HepG2 (cell line): Measurements from ENCODE around the gene GRM8. TPM values are rescaled to one million over a fixed set of nuclear protein-coding genes. Genes with fewer than 3 reads are reported as not detected.

ENCODE experiments used
- ATAC-seq: fragments of 200-7000 bp; cut with Tn5 transposase; 3 replicates; pipeline ENCODE4 v1.9.1; 2020; ENCODE audit warnings: mild to moderate bottlenecking, moderate library complexity
- BruUV-seq: library from RNA; stranded (reverse); fragments of 400-500 nt; replicated peaks from 2 replicates; lab custom pipeline; 2021; lab: Mats Ljungman, UMichigan
- CTCF ChIA-PET: fragments of 300-600 bp; formaldehyde crosslinking; extraction: SDS; loops from one replicate; lab custom pipeline; 2021; ENCODE audit warnings: low total read pairs, inconsistent platforms, low intra/inter-chr PET ratio; lab: Yijun Ruan, JAX
- POLR2A ChIA-PET: fragments of 350-600 bp; sonication (Branson Sonifier 250); formaldehyde crosslinking; loops from one replicate; lab custom pipeline; 2020; ENCODE audit warnings: antibody characterized with exemption, inconsistent platforms; lab: Yijun Ruan, JAX
- DNase-seq: peaks from one replicate; pipeline ENCODE4 v3.0.0-alpha.2; 2015; ENCODE audit warnings: low spot score
- FAIRE-seq: peaks from 3 replicates; lab custom pipeline; 2011; peaks lifted over from hg19 to GRCh38; lab: Jason Lieb, UNC
- H2AFZ ChIP-seq: one replicate; pipeline ENCODE4 v1.6.1; 2011; ENCODE audit warnings: low read length, inconsistent platforms
- H3K27ac ChIP-seq: fragments of 300-600 bp; 3 replicates; pipeline ENCODE4 v1.8.0; 2011; ENCODE audit warnings: mixed run types, mild to moderate bottlenecking, mixed read lengths, low read length, inconsistent platforms; ENCODE audit not compliant: insufficient read depth; ENCODE audit errors: extremely low read length
- H3K27me3 ChIP-seq, 2 experiments: fragments of 200-600 bp in 1 of 2; 2 replicates in 1 of 2; 3 replicates in 1 of 2; pipeline versions ENCODE4 v1.6.0 to v1.8.0; 2011; ENCODE audit warnings: low read length in 2 of 2, mild to moderate bottlenecking in 2 of 2, moderate library complexity in 2 of 2, inconsistent platforms in 1 of 2; ENCODE audit not compliant: insufficient read depth in 2 of 2, control insufficient read depth in 1 of 2
- H3K36me3 ChIP-seq, 2 experiments: fragments of 200-600 bp in 1 of 2; replicated peaks in 1 of 2; 2 replicates in 1 of 2; 3 replicates in 1 of 2; pipeline versions ENCODE4 v1.5.1 to v1.8.0; 2011; ENCODE audit warnings: low read length in 2 of 2, inconsistent platforms in 1 of 2; ENCODE audit not compliant: insufficient read depth in 2 of 2, control insufficient read depth in 1 of 2
- H3K4me1 ChIP-seq: 2 replicates; pipeline ENCODE4 v1.5.1; 2012; ENCODE audit warnings: low read length, inconsistent platforms; ENCODE audit not compliant: insufficient read depth
- H3K4me2 ChIP-seq: 2 replicates; pipeline ENCODE4 v1.6.0; 2011; ENCODE audit warnings: low read depth, low read length, inconsistent platforms
- H3K4me3 ChIP-seq, 3 experiments: fragments of 200-600 bp in 1 of 3; sonication (generic), shearing (Covaris generic) in 1 of 3; replicated peaks in 1 of 3; 2 replicates each; pipeline ENCODE4 v1.5.1; 2011 to 2016; ENCODE audit warnings: low read length in 3 of 3, inconsistent platforms in 2 of 3, low read depth in 2 of 3, mild to moderate bottlenecking in 2 of 3, control low read depth in 1 of 3, mixed read lengths in 1 of 3; ENCODE audit not compliant: insufficient read depth in 1 of 3
- H3K79me2 ChIP-seq: one replicate; pipeline ENCODE4 v1.6.1; 2011; ENCODE audit warnings: low read length, inconsistent platforms; ENCODE audit not compliant: insufficient read depth
- H3K9ac ChIP-seq: 2 replicates; pipeline ENCODE4 v1.6.0; 2011; ENCODE audit warnings: mild to moderate bottlenecking, low read depth, low read length, inconsistent platforms; ENCODE audit not compliant: insufficient read depth
- H3K9me3 ChIP-seq: 2 replicates; pipeline ENCODE4 v1.5.1; 2012; ENCODE audit warnings: mild to moderate bottlenecking, low read length
- H4K20me1 ChIP-seq: 2 replicates; pipeline ENCODE4 v1.6.0; 2011; ENCODE audit warnings: inconsistent platforms, mild to moderate bottlenecking, low read length, moderate library complexity; ENCODE audit not compliant: insufficient read depth
- ASH2L ChIP-seq: fragments of 300-600, 200-600 bp; sonication (generic); IDR thresholded peaks from 2 replicates; pipeline ENCODE4 v1.7.0; 2017; ENCODE audit warnings: low read depth, mild to moderate bottlenecking, moderate library complexity, mixed read lengths, low read length; ENCODE audit not compliant: insufficient read length
- CHD4 ChIP-seq: fragments of 200-600 bp; sonication (generic); IDR thresholded peaks from 2 replicates; pipeline ENCODE4 v1.7.0; 2017; ENCODE audit warnings: mild to moderate bottlenecking, low read length, borderline replicate concordance
- GFI1 ChIP-seq: sonication (generic); formaldehyde crosslinking; IDR thresholded peaks from 2 replicates; pipeline ENCODE4 v1.5.0; 2020; ENCODE audit warnings: missing genetic modification reagents, mild to moderate bottlenecking, borderline replicate concordance
- GZF1 ChIP-seq: sonication (generic); formaldehyde crosslinking; IDR thresholded peaks from 2 replicates; pipeline ENCODE4 v1.5.1; 2020; ENCODE audit warnings: mild to moderate bottlenecking, missing genetic modification reagents
- KAT8 ChIP-seq: IDR thresholded peaks from 2 replicates; pipeline ENCODE4 v1.6.1; 2016; ENCODE audit warnings: missing genetic modification reagents, missing compliant biosample characterization
- KLF6 ChIP-seq: IDR thresholded peaks from 2 replicates; pipeline ENCODE4 v1.8.0; 2016; ENCODE audit warnings: missing biosample characterization, missing genetic modification reagents
- MEIS2 ChIP-seq: sonication (generic); formaldehyde crosslinking; IDR thresholded peaks from 2 replicates; pipeline ENCODE4 v1.9.0; 2021; ENCODE audit warnings: mild to moderate bottlenecking, missing genetic modification reagents
- NRL ChIP-seq: sonication (generic); formaldehyde crosslinking; IDR thresholded peaks from 2 replicates; pipeline ENCODE4 v1.5.0; 2020; ENCODE audit warnings: missing genetic modification reagents, mild to moderate bottlenecking, moderate library complexity, borderline replicate concordance
- SCMH1 ChIP-seq: sonication (generic); formaldehyde crosslinking; IDR thresholded peaks from 2 replicates; pipeline ENCODE4 v1.9.0; 2021; ENCODE audit warnings: missing genetic modification reagents, mild to moderate bottlenecking, borderline replicate concordance
- SMARCE1 ChIP-seq: fragments of 450-650 bp; IDR thresholded peaks from 2 replicates; pipeline ENCODE4 v1.6.1; 2017; ENCODE audit warnings: borderline replicate concordance
- SRSF1 ChIP-seq: fragments of 200-400 bp; formaldehyde crosslinking; optimal IDR thresholded peaks from 2 replicates; pipeline ENCODE3; 2017; ENCODE audit warnings: mild to moderate bottlenecking, low read depth, low read length, moderate library complexity
- ZNF143 ChIP-seq: sonication (generic); formaldehyde crosslinking; IDR thresholded peaks from 2 replicates; pipeline ENCODE4 v1.4.0; 2020; ENCODE audit warnings: missing genetic modification reagents
- ZNF678 ChIP-seq: sonication (generic); formaldehyde crosslinking; IDR thresholded peaks from 2 replicates; pipeline ENCODE4 v1.4.0; 2020; ENCODE audit warnings: mild to moderate bottlenecking, missing genetic modification reagents
- ZNF720 ChIP-seq: sonication (generic); formaldehyde crosslinking; IDR thresholded peaks from 2 replicates; pipeline ENCODE4 v1.4.0; 2020; ENCODE audit warnings: missing genetic modification reagents
- ZSCAN31 ChIP-seq: sonication (generic); formaldehyde crosslinking; IDR thresholded peaks from 2 replicates; pipeline ENCODE4 v1.5.0; 2020; ENCODE audit warnings: low read depth, mild to moderate bottlenecking, missing genetic modification reagents
- WGBS: methylation state at CpG from one replicate; pipeline ENCODE4 v1.1.6; 2017; ENCODE audit warnings: low lambda C conversion rate; 5-methylcytosine and 5-hydroxymethylcytosine counted together
- in situ Hi-C: cut with HindIII; loops from 2 replicates; pipeline ENCODE4 v1.10.0; 2017; ENCODE audit warnings: low pct_unique_long_range_greater_than_20kb; ENCODE audit not compliant: extremely low pct_ligation_motif_present
- intact Hi-C: fragments of 100-400 bp; cut with micrococcal nuclease; formaldehyde crosslinking; loops from one replicate; pipeline ENCODE4 v1.10.0; 2022; ENCODE audit not compliant: unreplicated experiment
- polyA plus RNA-seq, 8 experiments: library from polyadenylated mRNA; depleted of rRNA in 3 of 8; stranded (reverse) in 7 of 8; unstranded in 1 of 8; fragments of >200 nt; fragmentation: Illumina TruSeq in 4 of 8; extraction: Trizol in 4 of 8; gene quantifications; 2 replicates each; pipeline versions ENCODE4 v1.2.1 to v1.2.3, GENCODE V29; 2011 to 2016; ENCODE audit warnings: low read depth in 4 of 8, missing spikeins in 1 of 8, mixed read lengths in 1 of 8; ENCODE audit not compliant: insufficient read depth in 1 of 8
- total RNA-seq, 5 experiments: library from RNA; depleted of rRNA; stranded (reverse); fragments of >200 nt; fragmentation: Illumina TruSeq; extraction: Trizol; gene quantifications; 2 replicates each; pipeline ENCODE4 v1.2.3, GENCODE V29; 2016; ENCODE audit warnings: low read depth in 1 of 5
- TF ChIP-seq, protein P1 (sequence below): sonication (generic); formaldehyde crosslinking; IDR thresholded peaks from 2 replicates; pipeline ENCODE4 v1.5.0; 2020; ENCODE audit warnings: mild to moderate bottlenecking, missing genetic modification reagents
- TF ChIP-seq, protein P2 (sequence below): sonication (generic); IDR thresholded peaks from 2 replicates; pipeline ENCODE4 v1.6.1; 2016; ENCODE audit warnings: low read depth, borderline replicate concordance

Gene GRM8
- total and polyA plus RNA-seq, 2 of the 13 experiments (the other 11 are each of a cell fraction or from before 2014, with no cell fraction given), result not detected

DNA sequence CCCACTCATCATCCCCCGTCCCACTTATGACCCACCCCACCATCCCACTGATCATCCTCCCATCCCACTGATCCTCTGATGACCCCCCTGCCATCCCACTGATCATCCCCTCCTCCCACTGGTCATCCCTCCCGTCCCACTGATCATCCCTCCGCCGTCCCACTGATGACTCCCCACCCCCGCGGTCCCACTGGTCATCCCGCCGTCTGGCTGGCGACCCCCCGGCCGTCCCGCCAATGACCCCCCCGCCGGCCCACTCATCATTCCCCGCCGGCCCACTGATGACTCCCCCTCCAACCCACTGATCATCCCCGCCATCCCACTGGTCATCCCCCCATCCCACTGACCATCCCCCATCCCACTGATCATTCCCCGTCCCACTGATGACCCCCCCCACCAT lies 161.1 kb downstream of the GRM8 start (continued):
- no peak for TF ChIP-seq ZNF678 (CRISPR knock-in tag)
- TF ChIP-seq NRL (CRISPR knock-in tag), result no peak
- no peak for TF ChIP-seq SCMH1
- no peak for TF ChIP-seq KLF6
- TF ChIP-seq, all 625 proteins: peak for 0

DNA sequence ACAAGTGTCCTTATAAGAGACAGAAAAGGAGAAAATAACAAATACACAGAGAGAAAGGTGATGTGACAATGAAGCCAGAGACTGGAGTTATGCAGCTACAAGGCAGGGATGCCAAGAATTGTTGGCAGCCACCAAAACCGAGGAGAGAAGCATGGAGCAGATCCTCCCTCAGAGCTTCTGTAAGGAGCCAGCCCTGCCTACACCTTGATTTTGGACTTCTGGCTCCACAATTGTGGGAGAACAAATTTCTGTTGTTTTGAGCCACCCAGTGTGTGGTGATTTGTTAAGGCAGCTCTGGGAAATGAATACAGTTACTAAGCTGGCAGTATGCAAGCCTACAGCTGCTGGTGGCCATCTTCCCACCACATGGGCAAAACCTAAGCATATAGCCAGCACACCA lies 163.6 kb downstream of the GRM8 start:
- Histone ChIP-seq H3K27ac (no peak overlapping the region), H3K4me1 (no peaks in the 10 kb centered on the region), H3K9ac (no peak overlapping the region), H3K36me3 (no peaks in the 10 kb centered on the region), H2AFZ (no peak overlapping the region), H3K4me3 (no peak overlapping the region), H3K4me2 (no peak overlapping the region), H3K79me2 (no peaks in the 10 kb centered on the region), H4K20me1 (no peaks in the 10 kb centered on the region), H3K27me3 (no peaks in the 10 kb centered on the region), H3K9me3 (no peaks in the 10 kb centered on the region)
- intact Hi-C loops, result no loop called here
- ChIA-PET CTCF (no interaction called here), POLR2A (no interaction called here)
- DNase-seq, result no peak
- FAIRE-seq, result no peak
- TF ChIP-seq CHD4 (no peak), ZSCAN31 (CRISPR knock-in tag) (no peak), MEIS2 (CRISPR knock-in tag) (no peak), KAT8 (no peak), GZF1 (CRISPR knock-in tag) (no peak)
- whole genome bisulfite sequencing, result 0% methylated on average over 1 of the region's 1 CpG
- ATAC-seq, result no peak
- in situ Hi-C loops, result no loop called here
- BruUV-seq, result no TSS peak

DNA sequence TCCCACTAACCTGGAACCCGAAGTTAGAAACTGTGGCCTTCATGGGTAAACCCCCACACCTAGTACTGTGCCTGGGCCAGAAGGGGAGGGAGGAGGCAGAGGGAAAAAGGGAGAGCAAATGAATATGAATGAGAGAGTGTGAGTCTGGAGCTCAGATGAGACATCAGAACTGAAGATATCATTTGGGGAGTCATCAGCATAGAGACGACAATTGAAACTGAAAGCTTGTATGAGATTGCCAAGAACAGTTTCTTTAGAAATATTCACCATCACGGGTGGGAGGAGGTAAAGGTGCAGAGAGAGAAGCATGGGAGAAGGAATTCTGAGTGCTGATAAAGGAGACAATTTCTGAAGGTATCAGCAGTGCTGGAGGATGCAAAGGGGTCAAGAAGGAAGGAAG lies 171.2 kb downstream of the GRM8 start:
- Histone ChIP-seq H3K4me3 (no peak overlapping the region), H3K79me2 (no peaks in the 10 kb centered on the region), H3K9me3 (no peaks in the 10 kb centered on the region), H3K9ac (no peak overlapping the region), H3K4me1 (no peaks in the 10 kb centered on the region), H3K27me3 (no peaks in the 10 kb centered on the region), H2AFZ (no peak overlapping the region), H3K4me2 (no peak overlapping the region), H3K36me3 (no peaks in the 10 kb centered on the region), H4K20me1 (no peaks in the 10 kb centered on the region), H3K27ac (no peak overlapping the region)
- BruUV-seq, result no TSS peak
- ChIA-PET POLR2A (no interaction called here), CTCF (no interaction called here)
- DNase-seq (no peak), ATAC-seq (no peak), FAIRE-seq (no peak)
- in situ Hi-C loops (no loop called here), intact Hi-C loops (no loop called here)
- WGBS, result 0% methylated on average over 3 of the region's 3 CpGs
- TF ChIP-seq GFI1 (CRISPR knock-in tag), result no peak
- TF ChIP-seq ZNF720 (CRISPR knock-in tag), result no peak
- TF ChIP-seq SMARCE1, result no peak
- TF ChIP-seq, protein P1, sequence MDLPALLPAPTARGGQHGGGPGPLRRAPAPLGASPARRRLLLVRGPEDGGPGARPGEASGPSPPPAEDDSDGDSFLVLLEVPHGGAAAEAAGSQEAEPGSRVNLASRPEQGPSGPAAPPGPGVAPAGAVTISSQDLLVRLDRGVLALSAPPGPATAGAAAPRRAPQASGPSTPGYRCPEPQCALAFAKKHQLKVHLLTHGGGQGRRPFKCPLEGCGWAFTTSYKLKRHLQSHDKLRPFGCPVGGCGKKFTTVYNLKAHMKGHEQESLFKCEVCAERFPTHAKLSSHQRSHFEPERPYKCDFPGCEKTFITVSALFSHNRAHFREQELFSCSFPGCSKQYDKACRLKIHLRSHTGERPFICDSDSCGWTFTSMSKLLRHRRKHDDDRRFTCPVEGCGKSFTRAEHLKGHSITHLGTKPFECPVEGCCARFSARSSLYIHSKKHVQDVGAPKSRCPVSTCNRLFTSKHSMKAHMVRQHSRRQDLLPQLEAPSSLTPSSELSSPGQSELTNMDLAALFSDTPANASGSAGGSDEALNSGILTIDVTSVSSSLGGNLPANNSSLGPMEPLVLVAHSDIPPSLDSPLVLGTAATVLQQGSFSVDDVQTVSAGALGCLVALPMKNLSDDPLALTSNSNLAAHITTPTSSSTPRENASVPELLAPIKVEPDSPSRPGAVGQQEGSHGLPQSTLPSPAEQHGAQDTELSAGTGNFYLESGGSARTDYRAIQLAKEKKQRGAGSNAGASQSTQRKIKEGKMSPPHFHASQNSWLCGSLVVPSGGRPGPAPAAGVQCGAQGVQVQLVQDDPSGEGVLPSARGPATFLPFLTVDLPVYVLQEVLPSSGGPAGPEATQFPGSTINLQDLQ (CRISPR knock-in tag), result no peak
- no peak for TF ChIP-seq ZNF143 (CRISPR knock-in tag)
- no peak for TF ChIP-seq ASH2L
- no peak for TF ChIP-seq SRSF1
- TF ChIP-seq, protein P2, sequence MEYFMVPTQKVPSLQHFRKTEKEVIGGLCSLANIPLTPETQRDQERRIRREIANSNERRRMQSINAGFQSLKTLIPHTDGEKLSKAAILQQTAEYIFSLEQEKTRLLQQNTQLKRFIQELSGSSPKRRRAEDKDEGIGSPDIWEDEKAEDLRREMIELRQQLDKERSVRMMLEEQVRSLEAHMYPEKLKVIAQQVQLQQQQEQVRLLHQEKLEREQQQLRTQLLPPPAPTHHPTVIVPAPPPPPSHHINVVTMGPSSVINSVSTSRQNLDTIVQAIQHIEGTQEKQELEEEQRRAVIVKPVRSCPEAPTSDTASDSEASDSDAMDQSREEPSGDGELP, result no peak
